ENCODE results near the gene ZNF598. TPM values are rescaled to one million over a fixed set of nuclear protein-coding genes. Genes with fewer than 3 reads are reported as not detected.
A peak's percentile ranks its signal among the peaks of the same experiment; 100 is the strongest.

The ZNF598 gene
- polyA plus RNA-seq, 1 donor from 2014 or later: 22.1 TPM

- peak overlapping the region; percentile 77 for H3K4me2 ChIP-seq (ENCODE audit: low read length)
- H3K27ac ChIP-seq (ENCODE audit: low read length): no peak overlapping the region
- H3K9me3 ChIP-seq (ENCODE audit: low read length): no peaks in the 10 kb centered on the region
- H3F3A ChIP-seq (ENCODE audit: insufficient read depth, low read length, poor library complexity, severe bottlenecking): no peaks in the 10 kb centered on the region
- no peak for TF ChIP-seq TAF1 (IDR thresholded peaks at IDR 0.05; ENCODE audit: low read depth)
- TF ChIP-seq EZH2 (IDR thresholded peaks at IDR 0.05; ENCODE audit: borderline replicate concordance, insufficient read depth, low read length, poor library complexity, severe bottlenecking): no peak
- no peak for TF ChIP-seq POLR2AphosphoS5 (IDR thresholded peaks at IDR 0.05)
- TF ChIP-seq REST (IDR thresholded peaks at IDR 0.05; ENCODE audit: borderline replicate concordance): no peak
- H3K27me3 ChIP-seq (ENCODE audit: insufficient read depth, low read depth, low read length): peaks cover 21% of the 10 kb centered on the region
- H2AFZ ChIP-seq (ENCODE audit: low read depth, low read length): no peak overlapping the region
- no peaks in the 10 kb centered on the region for H3K79me2 ChIP-seq (replicated peaks; ENCODE audit: insufficient read depth, low read length)
- no peaks in the 10 kb centered on the region for H3K9me2 ChIP-seq (ENCODE audit: insufficient read depth, low read length)
- no peaks in the 10 kb centered on the region for H4K20me1 ChIP-seq (ENCODE audit: insufficient read depth)
- H3K9ac ChIP-seq (ENCODE audit: low read length): peak overlapping the region; percentile 80
- peak overlapping the region; percentile 88 for H3K4me3 ChIP-seq (ENCODE audit: low read length)
- H3K36me3 ChIP-seq (ENCODE audit: insufficient read depth, low read length): no peaks in the 10 kb centered on the region
These were observed 18.5 kb downstream of the ZNF598 start for GRCh38 chr16:1991135-1991551.

GRCh38 chr16:1990351-1991134, 19.1 kb downstream of the ZNF598 start:
- no peak for TF ChIP-seq EP300 (conservative IDR thresholded peaks at IDR 0.05; ENCODE audit: poor library complexity, severe bottlenecking)
- peak; percentile 14 for TF ChIP-seq TAF1 (IDR thresholded peaks at IDR 0.05; ENCODE audit: low read depth)
- TF ChIP-seq POLR2AphosphoS5 (IDR thresholded peaks at IDR 0.05): no peak
- TF ChIP-seq CTCF (IDR thresholded peaks at IDR 0.05; ENCODE audit: poor library complexity, severe bottlenecking): no peak
- no peak for TF ChIP-seq MXI1 (conservative IDR thresholded peaks at IDR 0.05; ENCODE audit: poor library complexity, severe bottlenecking)
- no peak for TF ChIP-seq RAD21 (conservative IDR thresholded peaks at IDR 0.05)
- TF ChIP-seq SMC3 (conservative IDR thresholded peaks at IDR 0.05; ENCODE audit: poor library complexity): no peak
- no peak for TF ChIP-seq EZH2 (IDR thresholded peaks at IDR 0.05; ENCODE audit: borderline replicate concordance, insufficient read depth, low read length, poor library complexity, severe bottlenecking)
- TF ChIP-seq REST (IDR thresholded peaks at IDR 0.05; ENCODE audit: borderline replicate concordance): peak; percentile 33
- no peaks in the 10 kb centered on the region for H3K79me2 ChIP-seq (replicated peaks; ENCODE audit: insufficient read depth, low read length)
- no peaks in the 10 kb centered on the region for H4K20me1 ChIP-seq (ENCODE audit: insufficient read depth)
- H3K36me3 ChIP-seq (ENCODE audit: insufficient read depth, low read length): no peaks in the 10 kb centered on the region
- H3K9me2 ChIP-seq (ENCODE audit: insufficient read depth, low read length): no peaks in the 10 kb centered on the region
- no peaks in the 10 kb centered on the region for H3F3A ChIP-seq (ENCODE audit: insufficient read depth, low read length, poor library complexity, severe bottlenecking)
- H3K27me3 ChIP-seq (ENCODE audit: insufficient read depth, low read depth, low read length): peaks cover 21% of the 10 kb centered on the region
- no peak overlapping the region for H3K27ac ChIP-seq (ENCODE audit: low read length)
- H3K9me3 ChIP-seq (ENCODE audit: low read length): no peaks in the 10 kb centered on the region
- H3K4me3 ChIP-seq (ENCODE audit: low read length): peak overlapping the region; percentile 88
- peak overlapping the region; percentile 80 for H3K9ac ChIP-seq (ENCODE audit: low read length)
- peak overlapping the region; percentile 33 for H2AFZ ChIP-seq (ENCODE audit: low read depth, low read length)
- peak overlapping the region; percentile 77 for H3K4me2 ChIP-seq (ENCODE audit: low read length)
